ENCODE data around the gene PLCB1.

DNA sequence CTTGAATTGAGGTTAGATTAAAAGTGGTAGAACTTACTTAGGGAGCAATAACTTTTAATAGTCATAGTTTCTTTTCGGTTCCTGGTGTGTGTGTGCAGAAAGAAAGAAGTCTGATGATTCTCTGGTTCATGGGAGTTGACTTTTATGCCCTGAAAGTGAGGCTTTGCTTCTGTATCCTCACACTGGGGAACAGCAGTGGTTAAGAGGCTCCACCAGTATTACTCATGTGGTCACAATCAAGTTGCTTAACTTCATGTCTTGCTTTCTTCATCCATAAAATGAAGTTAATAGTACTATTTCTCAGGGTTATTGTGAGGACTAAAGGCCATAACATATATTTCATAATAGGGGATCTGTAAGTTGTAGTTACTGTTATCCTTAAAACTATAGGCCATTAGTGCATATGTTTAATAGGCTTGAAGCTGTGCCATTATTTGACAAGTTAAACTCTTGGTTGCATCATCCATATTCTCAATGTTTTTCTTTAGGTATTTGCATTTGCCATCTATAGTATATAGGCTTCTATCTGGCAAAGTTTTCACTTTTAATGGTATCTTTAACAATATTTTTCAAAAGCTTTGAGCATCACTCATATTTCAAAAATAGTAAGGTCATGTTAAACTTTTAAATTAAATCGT, 262.4 kb downstream of the PLCB1 start:
- TF ChIP-seq, protein P1, sequence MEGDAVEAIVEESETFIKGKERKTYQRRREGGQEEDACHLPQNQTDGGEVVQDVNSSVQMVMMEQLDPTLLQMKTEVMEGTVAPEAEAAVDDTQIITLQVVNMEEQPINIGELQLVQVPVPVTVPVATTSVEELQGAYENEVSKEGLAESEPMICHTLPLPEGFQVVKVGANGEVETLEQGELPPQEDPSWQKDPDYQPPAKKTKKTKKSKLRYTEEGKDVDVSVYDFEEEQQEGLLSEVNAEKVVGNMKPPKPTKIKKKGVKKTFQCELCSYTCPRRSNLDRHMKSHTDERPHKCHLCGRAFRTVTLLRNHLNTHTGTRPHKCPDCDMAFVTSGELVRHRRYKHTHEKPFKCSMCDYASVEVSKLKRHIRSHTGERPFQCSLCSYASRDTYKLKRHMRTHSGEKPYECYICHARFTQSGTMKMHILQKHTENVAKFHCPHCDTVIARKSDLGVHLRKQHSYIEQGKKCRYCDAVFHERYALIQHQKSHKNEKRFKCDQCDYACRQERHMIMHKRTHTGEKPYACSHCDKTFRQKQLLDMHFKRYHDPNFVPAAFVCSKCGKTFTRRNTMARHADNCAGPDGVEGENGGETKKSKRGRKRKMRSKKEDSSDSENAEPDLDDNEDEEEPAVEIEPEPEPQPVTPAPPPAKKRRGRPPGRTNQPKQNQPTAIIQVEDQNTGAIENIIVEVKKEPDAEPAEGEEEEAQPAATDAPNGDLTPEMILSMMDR (conservative IDR thresholded peaks at IDR 0.05) = no peak
- no peak for TF ChIP-seq ZFX (IDR thresholded peaks at IDR 0.05)
